Endothelial cell of umbilical vein (primary cell): ENCODE measurements around the gene FOXL3. TPM values are rescaled to one million over a fixed set of nuclear protein-coding genes. Genes with fewer than 3 reads are reported as not detected.

Experiments
- BruUV-seq: library from RNA; stranded (reverse); fragments of 400-500 nt; replicated peaks from 2 replicates; lab custom pipeline; 2021; lab: Mats Ljungman, UMichigan
- CTCF ChIA-PET: fragments of 300-600, 350-600 bp; sonication (Branson Sonifier 250); formaldehyde crosslinking; loops from one replicate; lab custom pipeline; 2021; ENCODE audit warnings: antibody characterized with exemption, inconsistent platforms; lab: Charles Lee
- POLR2A ChIA-PET: fragments of 300-600, 350-600 bp; sonication (Branson Sonifier 250); formaldehyde crosslinking; loops from one replicate; lab custom pipeline; 2021; ENCODE audit warnings: antibody characterized with exemption, inconsistent platforms; lab: Charles Lee
- DNase-seq: peaks from one replicate; pipeline ENCODE4 v3.0.0-alpha.2; 2011; ENCODE audit warnings: low read depth, low spot score
- FAIRE-seq: peaks from 2 replicates; lab custom pipeline; 2011; peaks lifted over from hg19 to GRCh38; lab: Jason Lieb, UNC
- H2AFZ ChIP-seq: 2 replicates; pipeline ENCODE4 v1.6.0; 2012; ENCODE audit warnings: low read depth, low read length, control low read depth, inconsistent platforms
- H3K27ac ChIP-seq: 2 replicates; pipeline ENCODE4 v1.5.1; 2011; ENCODE audit warnings: low read depth, mild to moderate bottlenecking, control low read depth, low read length, moderate library complexity; ENCODE audit not compliant: insufficient read depth
- H3K27me3 ChIP-seq, 2 experiments: 2 replicates each; pipeline versions ENCODE4 v1.6.0 to v1.6.1; 2011; ENCODE audit warnings: low read length in 2 of 2, mixed read lengths in 1 of 2; ENCODE audit not compliant: control insufficient read depth in 2 of 2, insufficient read depth in 2 of 2
- H3K36me3 ChIP-seq, 2 experiments: 2 replicates in 1 of 2; 3 replicates in 1 of 2; pipeline ENCODE4 v1.5.1; 2011; ENCODE audit warnings: low read length in 2 of 2, mild to moderate bottlenecking in 1 of 2, moderate library complexity in 1 of 2; ENCODE audit not compliant: control insufficient read depth in 2 of 2, insufficient read depth in 2 of 2; ENCODE audit errors: extremely low read depth in 1 of 2
- H3K4me1 ChIP-seq: 3 replicates; pipeline ENCODE4 v1.5.1; 2011; ENCODE audit warnings: mild to moderate bottlenecking, low read length; ENCODE audit not compliant: control insufficient read depth, insufficient read depth; ENCODE audit errors: extremely low read depth
- H3K4me2 ChIP-seq: 2 replicates; pipeline ENCODE4 v1.6.1; 2011; ENCODE audit warnings: low read length, control low read depth, mixed read lengths; ENCODE audit not compliant: insufficient read depth
- H3K4me3 ChIP-seq, 3 experiments: fragments of 200-600 bp in 1 of 3; sonication (generic), shearing (Covaris generic) in 1 of 3; replicated peaks in 1 of 3; 2 replicates each; pipeline ENCODE4 v1.5.1; 2011 to 2016; ENCODE audit warnings: control low read depth in 3 of 3, low read length in 3 of 3, mild to moderate bottlenecking in 2 of 3, inconsistent platforms in 1 of 3, low read depth in 1 of 3, moderate library complexity in 1 of 3; ENCODE audit not compliant: insufficient read depth in 1 of 3
- H3K79me2 ChIP-seq: 2 replicates; pipeline ENCODE4 v1.6.0; 2012; ENCODE audit warnings: low read length, inconsistent platforms; ENCODE audit not compliant: control insufficient read depth, insufficient read depth
- H3K9ac ChIP-seq: replicated peaks from 2 replicates; pipeline ENCODE3; 2011; ENCODE audit warnings: low read length, control low read depth; ENCODE audit not compliant: insufficient read depth; ENCODE audit errors: extremely low read depth
- H3K9me1 ChIP-seq: replicated peaks from 3 replicates; pipeline ENCODE4 v1.6.0; 2011; ENCODE audit warnings: mild to moderate bottlenecking, low read length; ENCODE audit not compliant: control insufficient read depth, insufficient read depth; ENCODE audit errors: extremely low read depth
- H3K9me3 ChIP-seq: replicated peaks from 2 replicates; pipeline ENCODE4 v1.5.1; 2012; ENCODE audit warnings: low read length, inconsistent platforms; ENCODE audit not compliant: control insufficient read depth, insufficient read depth
- H4K20me1 ChIP-seq: replicated peaks from 2 replicates; pipeline ENCODE3; 2011; ENCODE audit warnings: mild to moderate bottlenecking, low read length; ENCODE audit not compliant: control insufficient read depth, insufficient read depth; ENCODE audit errors: extremely low read depth
- CTCF ChIP-seq, 2 donors: IDR thresholded peaks; 1 replicate in 1 of 2; 2 replicates in 1 of 2; pipeline ENCODE4 v1.5.1; 2011; ENCODE audit warnings: low read length in 2 of 2, mild to moderate bottlenecking in 2 of 2, moderate library complexity in 2 of 2, control low read depth in 1 of 2, inconsistent platforms in 1 of 2, low read depth in 1 of 2; ENCODE audit not compliant: insufficient read depth in 1 of 2; ENCODE audit errors: extremely low read depth in 1 of 2
- FOS ChIP-seq: IDR thresholded peaks from 2 replicates; pipeline ENCODE4 v1.6.1; 2011; ENCODE audit warnings: mild to moderate bottlenecking, low read length, moderate library complexity, borderline replicate concordance; ENCODE audit not compliant: insufficient read depth
- MAX ChIP-seq: IDR thresholded peaks from 2 replicates; pipeline ENCODE4 v1.6.1; 2011; ENCODE audit not compliant: insufficient read depth, insufficient read length
- POLR2AphosphoS5 ChIP-seq: IDR thresholded peaks from 2 replicates; pipeline ENCODE4 v1.6.1; 2012; ENCODE audit warnings: low read depth, mild to moderate bottlenecking, control low read depth, low read length, moderate library complexity; ENCODE audit not compliant: insufficient read depth
- dilution Hi-C: fragments of 300-500 bp; cut with MboI; formaldehyde crosslinking; loops from one replicate; pipeline ENCODE4 v1.15.0; 2019; ENCODE audit warnings: low sequenced_read_pairs; ENCODE audit not compliant: extremely low pct_ligation_motif_present
- intact Hi-C: fragments of 100-400 bp; cut with micrococcal nuclease; formaldehyde crosslinking; loops from one replicate; pipeline ENCODE4 v1.10.0; 2022
- polyA plus RNA-seq, 4 experiments: library from polyadenylated mRNA; depleted of rRNA in 3 of 4; stranded (reverse) in 3 of 4; unstranded in 1 of 4; fragments of >200 nt; gene quantifications; 2 replicates each; pipeline versions ENCODE4 v1.2.1 to v1.2.3, GENCODE V29; 2011 to 2012; ENCODE audit warnings: missing spikeins in 1 of 4
- total RNA-seq: library from RNA; stranded (reverse); gene quantifications from 2 replicates; pipeline ENCODE4 v1.2.3, GENCODE V29; 2021

The FOXL3 gene
- total and polyA plus RNA-seq, 2 donors (not counting 3 experiments of a cell fraction or from before 2014, with no cell fraction given), result not detected

- Histone ChIP-seq H3K9me1 (no peaks in the 10 kb centered on the region), H3K27ac (no peak overlapping the region), H3K4me1 (no peaks in the 10 kb centered on the region), H3K27me3 (peaks cover 0 to 2% of the 10 kb centered on the region in 2 experiments), H3K9me3 (no peaks in the 10 kb centered on the region), H3K4me3 (peak overlapping the region in 2 of 3 experiments; percentile 6 to 26), H3K4me2 (peak overlapping the region; percentile 44), H2AFZ (peak overlapping the region; percentile 12), H3K36me3 (no peaks in the 10 kb centered on the region), H3K9ac (no peak overlapping the region), H4K20me1 (no peaks in the 10 kb centered on the region), H3K79me2 (no peaks in the 10 kb centered on the region)
- POLR2A ChIA-PET, result no interaction called here
- CTCF ChIA-PET, result interaction anchor here (0.8 to 3.7 kb wide), 42 partner anchors 9 to 444 kb away, joined by 3 to 34 read pairs (median 4); partner anchors contain the start of genes PDGFA and PRKAR1B
- no TSS peak for BruUV-seq
- FAIRE-seq, result peak; percentile 76
- intact Hi-C loops, result loop anchor here (1.0 to 5.0 kb wide), 5 partner anchors 185 to 441 kb away; no protein-coding TSS in a partner anchor
- TF ChIP-seq POLR2AphosphoS5, result peak; percentile 23
- TF ChIP-seq CTCF (IDR thresholded peaks at IDR 0.05; ENCODE audit: extremely low read depth in 1 of 2, insufficient read depth in 1 of 2, low read depth in 1 of 2, low read length in 2 of 2), result peak; percentile 84 to 97
- TF ChIP-seq MAX, result peak; percentile 70
- TF ChIP-seq FOS, result no peak
- dilution Hi-C loops, result no loop called here
- peak; percentile 56 for DNase-seq
Measured at GRCh38 chr7:332646-333392, 42.8 kb downstream of the FOXL3 start.
